Ectodermal cell (in vitro differentiated cells): ENCODE measurements around the gene RGCC.

Experiments used
- H3K27ac ChIP-seq: 2 replicates; pipeline ENCODE4 v1.7.0; 2013; ENCODE audit warnings: mild to moderate bottlenecking, low read depth, low read length; ENCODE audit not compliant: insufficient read depth, poor library complexity, severe bottlenecking
- H3K27me3 ChIP-seq: 2 replicates; pipeline ENCODE4 v1.7.0; 2013; ENCODE audit warnings: mild to moderate bottlenecking, low read length; ENCODE audit not compliant: insufficient read depth, control insufficient read depth, poor library complexity, severe bottlenecking
- H3K36me3 ChIP-seq: one replicate; pipeline ENCODE4 v1.7.0; 2013; ENCODE audit warnings: low read length; ENCODE audit not compliant: control insufficient read depth, insufficient read depth
- H3K4me1 ChIP-seq: one replicate; pipeline ENCODE4 v1.7.0; 2013; ENCODE audit warnings: low read length; ENCODE audit not compliant: control insufficient read depth, insufficient read depth
- H3K4me3 ChIP-seq: 2 replicates; pipeline ENCODE4 v1.7.0; 2013; ENCODE audit warnings: low read depth, low read length, control low read depth; ENCODE audit not compliant: insufficient read depth
- H3K9me3 ChIP-seq: 2 replicates; pipeline ENCODE4 v1.7.0; 2013; ENCODE audit warnings: mild to moderate bottlenecking, low read length, moderate library complexity; ENCODE audit not compliant: control insufficient read depth
- WGBS, 2 experiments: methylation state at CpG; one replicate each; pipeline ENCODE4 v1.1.7; 2013; ENCODE audit warnings: missing lambda C conversion rate in 2 of 2; 5-methylcytosine and 5-hydroxymethylcytosine counted together

The RGCC gene

DNA sequence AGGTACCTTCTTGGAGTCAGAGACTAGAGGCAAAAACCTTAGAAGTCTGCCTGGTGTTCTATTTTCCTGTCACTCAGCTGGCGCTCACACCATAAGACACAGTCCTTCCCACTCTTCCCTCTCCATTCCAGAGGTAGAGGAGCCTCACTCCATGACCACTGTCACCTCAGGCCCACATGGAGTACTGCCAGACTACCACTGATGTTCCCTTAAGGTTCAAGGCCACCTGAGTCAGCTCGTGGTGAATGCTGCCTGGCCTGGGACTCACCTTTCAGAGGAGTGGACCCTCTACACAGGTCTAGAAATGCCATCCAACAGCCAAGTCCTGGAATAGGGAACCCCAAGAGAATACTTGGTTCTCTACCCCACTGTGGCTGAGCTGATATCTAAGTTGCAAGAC is 29.9 kb downstream of the RGCC start:
- Histone ChIP-seq H3K27me3 (no peaks in the 10 kb centered on the region), H3K27ac (no peak overlapping the region), H3K4me1 (no peaks in the 10 kb centered on the region), H3K4me3 (no peak overlapping the region), H3K9me3 (no peaks in the 10 kb centered on the region), H3K36me3 (no peaks in the 10 kb centered on the region)
- 87 to 89% methylated on average over 2 of the region's 2 CpGs for WGBS, 2 experiments

DNA sequence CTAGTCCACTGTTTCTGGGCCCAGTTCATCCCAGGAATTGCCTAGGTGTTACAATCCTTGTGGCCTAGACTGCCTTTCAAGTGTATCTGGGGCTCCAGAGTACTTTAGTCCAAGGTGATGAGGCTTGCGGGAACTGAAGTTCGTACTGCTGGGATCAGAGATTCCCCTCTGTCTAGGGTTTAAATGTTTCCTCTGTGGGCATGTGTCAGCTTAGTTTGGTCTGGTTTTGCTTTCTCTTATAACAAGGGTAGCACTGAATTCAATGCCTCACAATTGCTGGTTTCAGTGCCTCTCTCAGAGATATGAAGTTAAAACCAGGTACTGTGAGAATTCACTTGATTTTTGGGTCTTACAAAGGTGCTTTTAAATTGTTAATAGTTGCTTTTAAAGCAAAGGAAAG is 30.8 kb downstream of the RGCC start:
- Histone ChIP-seq H3K4me3 (no peak overlapping the region), H3K4me1 (no peaks in the 10 kb centered on the region), H3K9me3 (no peaks in the 10 kb centered on the region), H3K36me3 (no peaks in the 10 kb centered on the region), H3K27me3 (no peaks in the 10 kb centered on the region), H3K27ac (no peak overlapping the region)
- WGBS, 2 experiments = 95 to 98% methylated on average over 2 of the region's 2 CpGs

DNA sequence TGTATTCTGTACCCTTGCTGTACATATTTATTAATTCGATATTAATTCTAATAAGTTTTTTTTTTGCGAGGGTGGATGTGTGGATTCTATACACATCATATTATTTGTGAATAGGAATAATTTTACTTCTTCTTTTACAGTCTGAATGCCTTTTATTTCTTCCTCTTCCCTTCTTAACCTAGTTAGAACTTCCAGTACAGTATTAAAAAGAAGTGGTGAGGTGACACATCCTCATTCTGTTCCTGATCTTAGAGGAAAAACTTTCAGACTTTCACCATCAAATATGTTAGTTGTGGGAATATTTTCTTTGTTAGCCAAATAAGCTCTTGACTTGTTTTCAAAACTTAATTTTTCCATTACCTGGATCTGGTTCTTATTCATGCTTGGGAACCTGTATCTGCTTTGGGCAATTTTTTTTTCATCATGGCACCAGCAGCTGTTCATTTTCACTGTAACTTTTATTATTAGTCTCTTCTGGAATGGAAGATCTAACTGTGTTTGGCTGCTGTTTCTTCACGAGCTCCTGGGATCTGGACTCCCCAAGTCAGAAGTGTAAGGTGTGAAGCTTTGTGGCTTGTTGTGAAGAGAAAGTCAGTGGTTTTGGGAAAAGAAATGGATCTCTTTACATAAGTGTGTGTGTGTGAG is 33.1 kb downstream of the RGCC start:
- no peaks in the 10 kb centered on the region for H3K36me3 ChIP-seq
- H3K4me1 ChIP-seq = peaks cover 6% of the 10 kb centered on the region
- H3K4me3 ChIP-seq = no peak overlapping the region
- no peaks in the 10 kb centered on the region for H3K9me3 ChIP-seq
- H3K27ac ChIP-seq = no peak overlapping the region
- H3K27me3 ChIP-seq = no peaks in the 10 kb centered on the region
- WGBS, 2 experiments = 95 to 96% methylated on average over 1 of the region's 3 CpGs

DNA sequence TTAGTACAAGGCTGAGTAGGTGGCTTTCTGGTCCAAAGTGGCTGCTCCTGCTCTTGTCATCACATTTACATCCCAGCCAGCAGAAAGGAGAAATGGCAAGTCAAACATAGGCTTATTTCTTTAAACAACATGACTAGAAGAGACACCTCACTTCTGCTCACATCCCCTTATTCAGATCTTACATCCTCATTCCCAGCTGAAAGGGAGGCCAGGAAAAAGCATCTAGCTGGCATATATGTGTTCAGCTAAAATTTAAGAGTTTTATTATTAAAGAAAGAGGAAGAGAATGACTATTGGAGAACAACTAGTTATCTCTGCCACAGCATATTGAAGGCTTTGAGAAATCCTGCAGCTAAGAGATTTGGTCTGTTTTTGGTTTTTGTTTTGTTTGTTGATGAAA is 34.1 kb downstream of the RGCC start:
- Histone ChIP-seq H3K9me3 (no peaks in the 10 kb centered on the region), H3K4me3 (no peak overlapping the region), H3K36me3 (no peaks in the 10 kb centered on the region), H3K27ac (no peak overlapping the region), H3K27me3 (no peaks in the 10 kb centered on the region), H3K4me1 (peaks cover 6% of the 10 kb centered on the region)

DNA sequence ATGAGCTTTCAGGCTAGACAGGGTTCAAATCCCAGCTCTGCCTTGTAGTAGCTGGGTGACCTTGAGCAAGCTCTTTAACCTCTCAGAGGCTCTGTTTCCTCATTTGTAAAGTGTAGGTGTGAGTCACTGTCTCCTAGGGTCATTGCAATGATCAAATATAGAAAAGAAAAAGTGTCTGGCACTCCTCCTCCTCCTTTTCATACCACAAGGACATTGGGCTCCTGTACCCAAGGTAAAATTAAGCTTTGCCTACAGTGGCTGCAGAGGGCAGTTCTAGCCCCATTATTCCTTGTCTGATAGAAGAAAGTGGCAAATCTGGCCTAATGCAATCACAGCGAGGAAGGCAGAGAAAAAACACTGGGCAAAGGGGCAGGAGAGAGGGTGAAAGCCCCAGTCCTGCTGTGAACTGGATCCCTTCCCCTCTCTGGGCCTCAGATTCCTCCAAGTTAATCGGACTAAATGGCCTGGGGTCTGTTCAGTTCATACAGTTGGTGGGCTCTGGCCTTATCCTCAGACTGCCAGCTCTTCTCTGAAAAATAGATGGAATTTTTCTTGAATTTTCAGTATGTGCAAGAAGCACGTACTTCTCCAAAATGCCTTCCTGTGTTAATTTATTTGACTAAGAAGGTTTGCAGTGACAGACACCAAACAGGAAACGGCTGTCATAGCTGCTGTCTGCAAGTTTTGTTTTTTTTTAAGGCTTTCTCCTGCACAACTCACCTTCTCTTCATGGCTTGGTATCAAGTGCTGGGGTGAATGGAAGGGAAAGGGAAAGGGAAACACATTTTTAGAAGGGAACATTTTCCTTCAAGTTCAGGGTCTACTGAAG is 35.3 kb downstream of the RGCC start:
- Histone ChIP-seq H3K4me1 (peaks cover 6% of the 10 kb centered on the region), H3K27me3 (no peaks in the 10 kb centered on the region), H3K9me3 (no peaks in the 10 kb centered on the region), H3K27ac (no peak overlapping the region), H3K4me3 (no peak overlapping the region), H3K36me3 (no peaks in the 10 kb centered on the region)
- 87 to 88% methylated on average over 4 of the region's 4 CpGs for WGBS, 2 experiments

DNA sequence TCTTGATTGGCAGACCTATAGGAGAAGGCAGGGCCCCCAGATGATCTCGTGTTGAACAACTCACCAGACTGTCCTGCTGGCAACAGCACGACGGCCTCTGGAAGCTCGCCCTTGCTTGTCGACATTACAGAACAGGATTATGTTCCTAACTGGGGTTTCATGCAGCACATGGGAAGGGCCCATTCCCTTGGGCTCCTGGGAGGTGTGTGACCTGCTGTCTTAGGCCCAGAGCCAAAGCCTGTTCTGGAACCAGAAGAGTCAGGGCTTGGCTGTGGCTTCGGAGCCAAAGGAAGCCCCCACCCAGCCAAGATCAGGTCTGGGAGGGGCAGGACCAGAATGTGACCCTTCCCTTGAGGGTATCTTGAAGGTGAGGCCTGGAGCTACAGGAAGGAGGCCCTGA is 36.9 kb downstream of the RGCC start:
- Histone ChIP-seq H3K36me3 (no peaks in the 10 kb centered on the region), H3K4me3 (no peak overlapping the region), H3K9me3 (no peaks in the 10 kb centered on the region), H3K27ac (no peak overlapping the region), H3K4me1 (peaks cover 6% of the 10 kb centered on the region), H3K27me3 (no peaks in the 10 kb centered on the region)
- 93 to 96% methylated on average over 6 of the region's 6 CpGs for WGBS, 2 experiments

DNA sequence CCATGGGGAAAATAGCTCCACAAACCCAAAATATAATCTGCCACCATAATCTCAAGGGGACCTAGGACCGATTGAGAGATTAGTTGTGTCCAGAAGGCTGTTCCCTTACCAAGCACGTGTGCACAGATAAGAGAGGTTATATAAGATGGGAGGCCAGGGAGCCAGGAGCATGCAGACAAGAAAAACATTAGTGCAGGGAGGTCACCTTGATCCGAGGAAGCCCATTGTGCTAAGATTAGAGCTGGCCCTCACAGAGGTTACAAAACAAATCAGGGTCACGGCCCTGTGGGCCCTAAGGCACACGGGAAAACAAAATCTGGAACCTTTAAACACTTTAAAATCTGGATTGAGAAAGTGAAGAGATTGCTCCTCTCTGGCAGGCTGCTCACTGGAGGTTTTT is 37.7 kb downstream of the RGCC start:
- no peaks in the 10 kb centered on the region for H3K9me3 ChIP-seq
- no peak overlapping the region for H3K27ac ChIP-seq
- WGBS, 2 experiments = 74 to 75% methylated on average over 5 of the region's 5 CpGs
- H3K27me3 ChIP-seq = no peaks in the 10 kb centered on the region
- H3K36me3 ChIP-seq = no peaks in the 10 kb centered on the region
- no peak overlapping the region for H3K4me3 ChIP-seq
- H3K4me1 ChIP-seq = peaks cover 6% of the 10 kb centered on the region

DNA sequence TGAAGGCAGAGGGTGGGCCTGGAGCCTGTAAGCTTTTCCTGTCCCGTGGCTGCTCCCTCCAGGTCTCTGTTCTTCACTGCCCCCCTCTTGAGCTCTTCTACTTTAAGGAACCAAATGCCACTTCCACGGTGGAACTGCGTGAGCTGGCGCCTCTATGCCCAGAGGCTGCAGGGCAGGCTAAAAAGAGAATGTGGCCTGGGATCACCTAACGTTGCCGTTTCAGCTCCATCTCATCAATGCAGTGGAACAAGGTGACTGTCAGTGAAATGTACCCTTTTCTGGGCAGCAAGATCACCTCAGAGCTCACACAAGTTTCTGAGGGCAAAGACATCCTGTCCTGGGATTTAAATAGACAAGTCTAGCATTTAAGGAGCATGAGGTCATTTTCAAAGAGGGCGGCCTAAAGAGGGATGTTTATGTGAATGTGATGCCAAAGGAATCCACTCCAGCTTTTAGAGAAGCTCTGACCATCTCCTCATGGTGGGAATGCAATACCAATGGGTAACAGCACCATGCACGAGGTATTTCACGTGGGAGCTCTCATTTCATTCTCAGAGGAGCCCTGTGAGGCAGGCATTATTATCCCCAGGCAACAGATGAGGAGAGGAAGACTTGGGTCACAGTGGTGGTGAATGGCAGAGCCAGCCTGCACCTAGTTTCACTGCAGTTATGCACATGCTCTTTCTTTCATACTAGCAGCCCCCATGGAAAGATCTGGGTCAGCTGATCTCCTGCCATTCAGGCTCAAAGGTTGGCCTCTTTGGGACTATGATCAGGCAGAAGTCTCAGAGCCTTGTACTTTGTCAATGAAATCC is 39.3 kb downstream of the RGCC start:
- WGBS, 2 experiments = 78 to 84% methylated on average over 9 of the region's 9 CpGs
- Histone ChIP-seq H3K4me3 (no peak overlapping the region), H3K4me1 (peaks cover 6% of the 10 kb centered on the region), H3K27me3 (no peaks in the 10 kb centered on the region), H3K36me3 (no peaks in the 10 kb centered on the region), H3K27ac (no peak overlapping the region), H3K9me3 (no peaks in the 10 kb centered on the region)

DNA sequence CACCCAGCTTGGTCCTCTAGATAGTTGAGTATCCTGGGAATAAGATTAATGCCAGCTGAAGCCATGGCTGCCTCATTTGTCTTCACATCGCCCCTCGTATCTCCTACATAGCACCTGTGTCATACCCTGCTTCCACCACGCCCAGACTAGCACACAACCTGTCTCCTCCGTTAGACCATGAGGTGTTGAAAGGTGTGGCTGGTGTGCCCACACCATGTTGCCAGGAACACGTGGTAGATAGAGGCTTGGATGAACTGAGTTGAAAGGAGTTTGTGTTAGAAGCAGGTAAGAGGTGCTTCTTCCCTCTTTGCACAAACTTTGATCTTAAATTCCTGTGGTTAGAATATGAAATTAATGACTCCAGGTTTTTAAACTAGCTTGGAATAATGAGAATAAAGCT is 40.1 kb downstream of the RGCC start:
- H3K36me3 ChIP-seq = no peaks in the 10 kb centered on the region
- peaks cover 6% of the 10 kb centered on the region for H3K4me1 ChIP-seq
- no peak overlapping the region for H3K27ac ChIP-seq
- no peak overlapping the region for H3K4me3 ChIP-seq
- WGBS, 2 experiments = 91 to 93% methylated on average over 5 of the region's 5 CpGs
- H3K9me3 ChIP-seq = no peaks in the 10 kb centered on the region
- no peaks in the 10 kb centered on the region for H3K27me3 ChIP-seq

DNA sequence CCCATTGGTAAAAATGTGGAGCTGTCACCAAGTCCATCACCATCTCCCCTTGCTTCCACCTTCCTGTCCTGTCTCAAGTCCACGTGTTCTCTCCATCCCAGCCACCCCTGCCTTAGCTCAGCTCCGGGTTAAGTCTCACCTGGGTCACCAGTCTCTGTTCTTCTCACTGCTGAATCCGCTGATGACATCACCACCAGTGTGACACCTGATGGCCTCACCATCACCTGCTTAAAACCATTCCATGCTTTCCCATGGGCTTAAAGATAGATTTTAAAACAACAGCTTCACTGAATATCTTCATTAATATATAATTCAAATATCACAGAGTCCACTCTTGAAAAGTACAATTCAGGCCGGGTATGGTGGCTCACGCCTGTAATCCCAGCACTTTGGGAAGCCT is 42.1 kb downstream of the RGCC start:
- Histone ChIP-seq H3K27me3 (no peaks in the 10 kb centered on the region), H3K4me3 (no peak overlapping the region), H3K36me3 (no peaks in the 10 kb centered on the region), H3K27ac (no peak overlapping the region), H3K4me1 (peaks cover 6% of the 10 kb centered on the region), H3K9me3 (no peaks in the 10 kb centered on the region)
- WGBS, 2 experiments = 93 to 94% methylated on average over 5 of the region's 5 CpGs
